Ishikawa (cell line): ENCODE measurements around the gene RNF214.

Source experiments
- CEBPB ChIP-seq: IDR thresholded peaks from 2 replicates; pipeline ENCODE4 v1.6.1; 2012
- CREB1 ChIP-seq: IDR thresholded peaks from 2 replicates; pipeline ENCODE4 v1.6.1; 2012; ENCODE audit warnings: low read depth
- EGR1 ChIP-seq: IDR thresholded peaks from 2 replicates; pipeline ENCODE4 v1.6.1; 2012
- EP300 ChIP-seq: IDR thresholded peaks from 2 replicates; pipeline ENCODE4 v1.6.1; 2012; ENCODE audit warnings: borderline replicate concordance
- FOXM1 ChIP-seq: IDR thresholded peaks from 2 replicates; pipeline ENCODE4 v1.6.1; 2012; ENCODE audit warnings: low read depth, borderline replicate concordance
- NFIC ChIP-seq: IDR thresholded peaks from 2 replicates; pipeline ENCODE4 v1.6.1; 2012
- RAD21 ChIP-seq: IDR thresholded peaks from 2 replicates; pipeline ENCODE4 v1.6.1; 2012; ENCODE audit warnings: low read depth
- TAF1 ChIP-seq: IDR thresholded peaks from 2 replicates; pipeline ENCODE4 v1.6.1; 2012; ENCODE audit warnings: low read depth, mild to moderate bottlenecking
- TCF12 ChIP-seq: IDR thresholded peaks from 2 replicates; pipeline ENCODE4 v1.6.1; 2012; ENCODE audit warnings: low read depth
- YY1 ChIP-seq: IDR thresholded peaks from 2 replicates; pipeline ENCODE4 v1.6.1; 2012; ENCODE audit warnings: low read depth
- ZBTB7A ChIP-seq: IDR thresholded peaks from 2 replicates; pipeline ENCODE4 v1.6.1; 2012; ENCODE audit warnings: low read depth
- TF ChIP-seq, protein P1 (sequence below): IDR thresholded peaks from 2 replicates; pipeline ENCODE4 v1.6.1; 2012
- TF ChIP-seq, protein P2 (sequence below): IDR thresholded peaks from 2 replicates; pipeline ENCODE4 v1.6.1; 2012
- TF ChIP-seq, protein P3 (sequence below): IDR thresholded peaks from 2 replicates; pipeline ENCODE4 v1.6.1; 2012; ENCODE audit warnings: low read depth, mild to moderate bottlenecking

DNA sequence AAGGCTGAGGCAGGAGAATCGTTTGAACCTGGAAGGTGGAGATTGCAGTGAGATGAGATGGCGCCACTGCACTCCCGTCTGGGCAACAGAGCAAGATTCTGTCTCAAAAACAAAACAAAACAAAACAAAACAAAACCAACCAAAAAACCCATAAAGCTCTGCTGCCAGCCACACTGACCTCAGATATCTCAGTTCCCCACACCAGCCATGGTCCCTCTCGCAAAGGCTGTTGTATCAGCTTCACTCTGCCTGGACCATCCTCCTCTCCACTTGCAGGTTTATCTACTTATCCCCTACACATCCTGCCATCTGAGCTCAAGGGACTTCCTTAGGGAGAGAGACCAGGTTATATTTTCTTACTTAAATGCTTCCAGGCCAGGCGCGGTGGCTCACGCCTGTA, 69.8 kb downstream of the RNF214 start:
- TF ChIP-seq, protein P1, sequence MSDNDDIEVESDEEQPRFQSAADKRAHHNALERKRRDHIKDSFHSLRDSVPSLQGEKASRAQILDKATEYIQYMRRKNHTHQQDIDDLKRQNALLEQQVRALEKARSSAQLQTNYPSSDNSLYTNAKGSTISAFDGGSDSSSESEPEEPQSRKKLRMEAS = no peak
- TF ChIP-seq FOXM1 = no peak
- TF ChIP-seq, protein P2, sequence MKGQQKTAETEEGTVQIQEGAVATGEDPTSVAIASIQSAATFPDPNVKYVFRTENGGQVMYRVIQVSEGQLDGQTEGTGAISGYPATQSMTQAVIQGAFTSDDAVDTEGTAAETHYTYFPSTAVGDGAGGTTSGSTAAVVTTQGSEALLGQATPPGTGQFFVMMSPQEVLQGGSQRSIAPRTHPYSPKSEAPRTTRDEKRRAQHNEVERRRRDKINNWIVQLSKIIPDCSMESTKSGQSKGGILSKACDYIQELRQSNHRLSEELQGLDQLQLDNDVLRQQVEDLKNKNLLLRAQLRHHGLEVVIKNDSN = no peak
- no peak for TF ChIP-seq YY1
- no peak for TF ChIP-seq EP300
- TF ChIP-seq EGR1 = no peak
- TF ChIP-seq RAD21 = no peak
- TF ChIP-seq, protein P3, sequence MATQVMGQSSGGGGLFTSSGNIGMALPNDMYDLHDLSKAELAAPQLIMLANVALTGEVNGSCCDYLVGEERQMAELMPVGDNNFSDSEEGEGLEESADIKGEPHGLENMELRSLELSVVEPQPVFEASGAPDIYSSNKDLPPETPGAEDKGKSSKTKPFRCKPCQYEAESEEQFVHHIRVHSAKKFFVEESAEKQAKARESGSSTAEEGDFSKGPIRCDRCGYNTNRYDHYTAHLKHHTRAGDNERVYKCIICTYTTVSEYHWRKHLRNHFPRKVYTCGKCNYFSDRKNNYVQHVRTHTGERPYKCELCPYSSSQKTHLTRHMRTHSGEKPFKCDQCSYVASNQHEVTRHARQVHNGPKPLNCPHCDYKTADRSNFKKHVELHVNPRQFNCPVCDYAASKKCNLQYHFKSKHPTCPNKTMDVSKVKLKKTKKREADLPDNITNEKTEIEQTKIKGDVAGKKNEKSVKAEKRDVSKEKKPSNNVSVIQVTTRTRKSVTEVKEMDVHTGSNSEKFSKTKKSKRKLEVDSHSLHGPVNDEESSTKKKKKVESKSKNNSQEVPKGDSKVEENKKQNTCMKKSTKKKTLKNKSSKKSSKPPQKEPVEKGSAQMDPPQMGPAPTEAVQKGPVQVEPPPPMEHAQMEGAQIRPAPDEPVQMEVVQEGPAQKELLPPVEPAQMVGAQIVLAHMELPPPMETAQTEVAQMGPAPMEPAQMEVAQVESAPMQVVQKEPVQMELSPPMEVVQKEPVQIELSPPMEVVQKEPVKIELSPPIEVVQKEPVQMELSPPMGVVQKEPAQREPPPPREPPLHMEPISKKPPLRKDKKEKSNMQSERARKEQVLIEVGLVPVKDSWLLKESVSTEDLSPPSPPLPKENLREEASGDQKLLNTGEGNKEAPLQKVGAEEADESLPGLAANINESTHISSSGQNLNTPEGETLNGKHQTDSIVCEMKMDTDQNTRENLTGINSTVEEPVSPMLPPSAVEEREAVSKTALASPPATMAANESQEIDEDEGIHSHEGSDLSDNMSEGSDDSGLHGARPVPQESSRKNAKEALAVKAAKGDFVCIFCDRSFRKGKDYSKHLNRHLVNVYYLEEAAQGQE = no peak
- TF ChIP-seq CEBPB = no peak
- no peak for TF ChIP-seq NFIC
- TF ChIP-seq TCF12 = no peak
- TF ChIP-seq ZBTB7A = no peak
- no peak for TF ChIP-seq TAF1
- TF ChIP-seq CREB1 = no peak
